Measurements from ENCODE around the gene LRRC37A2. TPM values are rescaled to one million over a fixed set of nuclear protein-coding genes. Genes with fewer than 3 reads are reported as not detected.
"Not testable (repeated sequence)": the region's sequence is repeated elsewhere in the genome, so short reads cannot be mapped to it uniquely, and the experiment has no call there.

LRRC37A2 gene
- 4.0 and 4.4 TPM in 2 replicates for polyA plus RNA-seq (2013)

- not testable (repeated sequence) for H3K27ac ChIP-seq (ENCODE audit: low read depth, low read length); H3K4me1 ChIP-seq (ENCODE audit: control insufficient read depth in 1 of 2, insufficient read depth in 2 of 2, low read length in 2 of 2); H2AK5ac ChIP-seq (ENCODE audit: low read length); H3K79me1 ChIP-seq (ENCODE audit: low read length); H2BK120ac ChIP-seq (ENCODE audit: insufficient read depth, low read length, poor library complexity); H3K4me3 ChIP-seq (ENCODE audit: low read depth, low read length); H3K36me3 ChIP-seq (ENCODE audit: control insufficient read depth in 1 of 2, insufficient read depth in 2 of 2, low read length in 2 of 2); H3K9me3 ChIP-seq (ENCODE audit: insufficient read depth, low read depth, low read length); H2AFZ ChIP-seq (ENCODE audit: insufficient read depth, low read length, poor library complexity); H4K12ac ChIP-seq (ENCODE audit: low read depth, low read length); H2BK12ac ChIP-seq (ENCODE audit: low read length); H4K91ac ChIP-seq (ENCODE audit: low read depth, low read length); H4K8ac ChIP-seq (ENCODE audit: low read depth, low read length); H3K27me3 ChIP-seq (ENCODE audit: insufficient read depth, low read length); H3K9ac ChIP-seq (ENCODE audit: low read length); H3K79me2 ChIP-seq (ENCODE audit: control insufficient read depth, insufficient read depth, low read length, poor library complexity); DNase-seq; H3K23ac ChIP-seq (ENCODE audit: low read length); H3K14ac ChIP-seq (ENCODE audit: low read length); H3K4me2 ChIP-seq (ENCODE audit: low read length); H3K4ac ChIP-seq (ENCODE audit: low read depth, low read length); H2BK5ac ChIP-seq (ENCODE audit: low read depth, low read length, poor library complexity); H3K18ac ChIP-seq (ENCODE audit: low read length)
- no CpG with 5 or more reads among the region's 11 CpGs for WGBS (ENCODE audit: extremely low coverage, insufficient coverage, insufficient read length)
Observed at GRCh38 chr17:46512168-46512567, at the start of gene LRRC37A2. Gene LRRC37A2 (plus strand): TSS chr17:46512468. CDS start chr17:46512713, 245 bp downstream.

GRCh38 chr17:46467618-46468017, 44.6 kb upstream of the LRRC37A2 start:
- DNase-seq; H3K4me2 ChIP-seq (ENCODE audit: low read length): not testable (repeated sequence)

GRCh38 chr17:46474489-46474888, 37.8 kb upstream of the LRRC37A2 start:
- not testable (repeated sequence) for H2AFZ ChIP-seq (ENCODE audit: insufficient read depth, low read length, poor library complexity); H3K4me1 ChIP-seq (ENCODE audit: control insufficient read depth in 1 of 2, insufficient read depth in 2 of 2, low read length in 2 of 2); H2BK5ac ChIP-seq (ENCODE audit: low read depth, low read length, poor library complexity); H3K79me2 ChIP-seq (ENCODE audit: control insufficient read depth, insufficient read depth, low read length, poor library complexity); H2BK12ac ChIP-seq (ENCODE audit: low read length); H3K9me3 ChIP-seq (ENCODE audit: insufficient read depth, low read depth, low read length); H3K4me3 ChIP-seq (ENCODE audit: low read depth, low read length); H3K36me3 ChIP-seq (ENCODE audit: control insufficient read depth in 1 of 2, insufficient read depth in 2 of 2, low read length in 2 of 2); H4K91ac ChIP-seq (ENCODE audit: low read depth, low read length); H3K27me3 ChIP-seq (ENCODE audit: insufficient read depth, low read length); H3K18ac ChIP-seq (ENCODE audit: low read length); H3K14ac ChIP-seq (ENCODE audit: low read length); H4K12ac ChIP-seq (ENCODE audit: low read depth, low read length); H2AK5ac ChIP-seq (ENCODE audit: low read length); DNase-seq; H3K79me1 ChIP-seq (ENCODE audit: low read length); H3K23ac ChIP-seq (ENCODE audit: low read length); H3K4ac ChIP-seq (ENCODE audit: low read depth, low read length); H3K4me2 ChIP-seq (ENCODE audit: low read length); H3K27ac ChIP-seq (ENCODE audit: low read depth, low read length); H3K9ac ChIP-seq (ENCODE audit: low read length); H2BK120ac ChIP-seq (ENCODE audit: insufficient read depth, low read length, poor library complexity); H4K8ac ChIP-seq (ENCODE audit: low read depth, low read length)
- no CpG with 5 or more reads among the region's 3 CpGs for WGBS (ENCODE audit: extremely low coverage, insufficient coverage, insufficient read length)

More at GRCh38 chr17:46467618-46468017, 44.6 kb upstream of the LRRC37A2 start:
- not testable (repeated sequence) for H3K79me1 ChIP-seq (ENCODE audit: low read length); H3K4ac ChIP-seq (ENCODE audit: low read depth, low read length); H3K36me3 ChIP-seq (ENCODE audit: control insufficient read depth in 1 of 2, insufficient read depth in 2 of 2, low read length in 2 of 2); H4K91ac ChIP-seq (ENCODE audit: low read depth, low read length); H3K18ac ChIP-seq (ENCODE audit: low read length); H2AFZ ChIP-seq (ENCODE audit: insufficient read depth, low read length, poor library complexity); H3K9me3 ChIP-seq (ENCODE audit: insufficient read depth, low read depth, low read length); H2AK5ac ChIP-seq (ENCODE audit: low read length); H4K8ac ChIP-seq (ENCODE audit: low read depth, low read length); H4K12ac ChIP-seq (ENCODE audit: low read depth, low read length); H3K27ac ChIP-seq (ENCODE audit: low read depth, low read length); H2BK120ac ChIP-seq (ENCODE audit: insufficient read depth, low read length, poor library complexity); H3K23ac ChIP-seq (ENCODE audit: low read length); H3K14ac ChIP-seq (ENCODE audit: low read length); H2BK5ac ChIP-seq (ENCODE audit: low read depth, low read length, poor library complexity); H3K9ac ChIP-seq (ENCODE audit: low read length); H3K4me1 ChIP-seq (ENCODE audit: control insufficient read depth in 1 of 2, insufficient read depth in 2 of 2, low read length in 2 of 2); H2BK12ac ChIP-seq (ENCODE audit: low read length); H3K4me3 ChIP-seq (ENCODE audit: low read depth, low read length); H3K79me2 ChIP-seq (ENCODE audit: control insufficient read depth, insufficient read depth, low read length, poor library complexity); H3K27me3 ChIP-seq (ENCODE audit: insufficient read depth, low read length)
- WGBS (ENCODE audit: extremely low coverage, insufficient coverage, insufficient read length): no CpG with 5 or more reads among the region's 5 CpGs

- H2BK12ac ChIP-seq (ENCODE audit: low read length); H3K4ac ChIP-seq (ENCODE audit: low read depth, low read length); H3K79me2 ChIP-seq (ENCODE audit: control insufficient read depth, insufficient read depth, low read length, poor library complexity); H3K27me3 ChIP-seq (ENCODE audit: insufficient read depth, low read length); H3K36me3 ChIP-seq (ENCODE audit: control insufficient read depth in 1 of 2, insufficient read depth in 2 of 2, low read length in 2 of 2); H4K12ac ChIP-seq (ENCODE audit: low read depth, low read length); H3K23ac ChIP-seq (ENCODE audit: low read length); H3K4me2 ChIP-seq (ENCODE audit: low read length); H3K4me3 ChIP-seq (ENCODE audit: low read depth, low read length); H4K8ac ChIP-seq (ENCODE audit: low read depth, low read length); H2AFZ ChIP-seq (ENCODE audit: insufficient read depth, low read length, poor library complexity); H3K9ac ChIP-seq (ENCODE audit: low read length); H3K9me3 ChIP-seq (ENCODE audit: insufficient read depth, low read depth, low read length); H3K18ac ChIP-seq (ENCODE audit: low read length); DNase-seq; H2BK120ac ChIP-seq (ENCODE audit: insufficient read depth, low read length, poor library complexity); H4K91ac ChIP-seq (ENCODE audit: low read depth, low read length); H2AK5ac ChIP-seq (ENCODE audit: low read length); H3K27ac ChIP-seq (ENCODE audit: low read depth, low read length); H3K79me1 ChIP-seq (ENCODE audit: low read length); H3K4me1 ChIP-seq (ENCODE audit: control insufficient read depth in 1 of 2, insufficient read depth in 2 of 2, low read length in 2 of 2); H2BK5ac ChIP-seq (ENCODE audit: low read depth, low read length, poor library complexity); H3K14ac ChIP-seq (ENCODE audit: low read length): not testable (repeated sequence)
- no CpG with 5 or more reads among the region's 2 CpGs for WGBS (ENCODE audit: extremely low coverage, insufficient coverage, insufficient read length)
Observed at GRCh38 chr17:46475583-46475982, 36.7 kb upstream of the LRRC37A2 start.

Measured in trophoblast cell (in vitro differentiated cells and primary cell).